IMR-90 (cell line): Measurements from ENCODE around the gene MAP1LC3C. TPM values are rescaled to one million over a fixed set of nuclear protein-coding genes. Genes with fewer than 3 reads are reported as not detected.

ENCODE experiments used
- ATAC-seq: fragments of 200-7000 bp; cut with Tn5 transposase; 2 replicates; pipeline ENCODE4 v1.9.1; 2020; ENCODE audit warnings: low read depth, mild to moderate bottlenecking, moderate library complexity
- BruUV-seq: library from RNA; stranded (reverse); fragments of 400-500 nt; replicated peaks from 2 replicates; lab custom pipeline; 2021; lab: Mats Ljungman, UMichigan
- CTCF ChIA-PET: fragments of 300-600 bp; formaldehyde crosslinking; extraction: SDS; loops from one replicate; lab custom pipeline; 2021; ENCODE audit warnings: antibody characterized with exemption; lab: Yijun Ruan, JAX
- POLR2A ChIA-PET: fragments of 300-600 bp; sonication (Branson Sonifier 250); formaldehyde crosslinking; loops from one replicate; lab custom pipeline; 2022; ENCODE audit warnings: antibody characterized with exemption; ENCODE audit not compliant: unreplicated experiment; lab: Charles Lee
- DNase-seq: peaks from one replicate; pipeline ENCODE4 v3.0.0; 2013
- H2AFZ ChIP-seq: replicated peaks from 2 replicates; pipeline ENCODE3; 2013; ENCODE audit warnings: low read length, mild to moderate bottlenecking; ENCODE audit not compliant: poor library complexity
- H2AK5ac ChIP-seq: 2 replicates; pipeline ENCODE4 v1.6.1; 2013; ENCODE audit warnings: low read depth, low read length, inconsistent platforms
- H2AK9ac ChIP-seq: replicated peaks from 2 replicates; pipeline ENCODE3; 2013; ENCODE audit warnings: mild to moderate bottlenecking, low read depth, low read length, moderate library complexity; ENCODE audit not compliant: poor library complexity
- H2BK120ac ChIP-seq: 2 replicates; pipeline ENCODE4 v1.6.1; 2013; ENCODE audit warnings: low read depth, low read length, inconsistent platforms
- H2BK15ac ChIP-seq: 3 replicates; pipeline ENCODE4 v1.6.1; 2013; ENCODE audit warnings: low read depth, low read length, inconsistent platforms
- H2BK20ac ChIP-seq: 2 replicates; pipeline ENCODE4 v1.6.1; 2013; ENCODE audit warnings: low read depth, mild to moderate bottlenecking, inconsistent platforms, low read length, moderate library complexity
- H2BK5ac ChIP-seq: 2 replicates; pipeline ENCODE4 v1.6.1; 2013; ENCODE audit warnings: mild to moderate bottlenecking, low read depth, low read length, inconsistent platforms; ENCODE audit not compliant: poor library complexity, severe bottlenecking
- H3K14ac ChIP-seq: replicated peaks from 2 replicates; pipeline ENCODE4 v1.6.1; 2013; ENCODE audit warnings: low read depth, low read length, inconsistent platforms
- H3K18ac ChIP-seq: 2 replicates; pipeline ENCODE4 v1.6.1; 2013; ENCODE audit warnings: low read depth, low read length, control low read depth
- H3K23ac ChIP-seq: 2 replicates; pipeline ENCODE4 v1.6.1; 2013; ENCODE audit warnings: low read depth, low read length, inconsistent platforms
- H3K27ac ChIP-seq: 2 replicates; pipeline ENCODE4 v1.5.1; 2013; ENCODE audit warnings: mild to moderate bottlenecking, control low read depth, low read length; ENCODE audit not compliant: insufficient read depth
- H3K27me3 ChIP-seq: 2 replicates; pipeline ENCODE4 v1.6.1; 2013; ENCODE audit warnings: low read length; ENCODE audit not compliant: control insufficient read depth, insufficient read depth
- H3K36me3 ChIP-seq: 2 replicates; pipeline ENCODE4 v1.6.1; 2013; ENCODE audit warnings: low read length, mixed read lengths; ENCODE audit not compliant: control insufficient read depth, insufficient read depth
- H3K4ac ChIP-seq: 2 replicates; pipeline ENCODE4 v1.6.1; 2013; ENCODE audit warnings: low read depth, low read length, inconsistent platforms
- H3K4me1 ChIP-seq: 2 replicates; pipeline ENCODE4 v1.6.1; 2013; ENCODE audit warnings: low read length, mixed read lengths; ENCODE audit not compliant: control insufficient read depth, insufficient read depth
- H3K4me2 ChIP-seq: 2 replicates; pipeline ENCODE4 v1.6.1; 2013; ENCODE audit warnings: low read depth, mild to moderate bottlenecking, control low read depth, low read length, moderate library complexity
- H3K4me3 ChIP-seq: 2 replicates; pipeline ENCODE4 v1.5.1; 2013; ENCODE audit warnings: low read depth, mild to moderate bottlenecking, control low read depth, low read length, moderate library complexity; ENCODE audit not compliant: insufficient read depth
- H3K56ac ChIP-seq: 2 replicates; pipeline ENCODE4 v1.6.1; 2013; ENCODE audit warnings: low read length, inconsistent platforms; ENCODE audit not compliant: insufficient read depth; ENCODE audit errors: extremely low read depth
- H3K79me1 ChIP-seq, 2 experiments: 2 replicates each; pipeline ENCODE4 v1.6.1; 2013; ENCODE audit warnings: low read length in 2 of 2, inconsistent platforms in 1 of 2, low read depth in 1 of 2
- H3K9ac ChIP-seq: 2 replicates; pipeline ENCODE4 v1.6.1; 2013; ENCODE audit warnings: low read depth, low read length, control low read depth
- H3K9me1 ChIP-seq: 2 replicates; pipeline ENCODE4 v1.6.1; 2013; ENCODE audit warnings: low read length, inconsistent platforms; ENCODE audit not compliant: insufficient read depth
- H3K9me3 ChIP-seq: 2 replicates; pipeline ENCODE4 v1.6.1; 2013; ENCODE audit warnings: low read length; ENCODE audit not compliant: control insufficient read depth, insufficient read depth
- H4K20me1 ChIP-seq: 2 replicates; pipeline ENCODE4 v1.6.1; 2013; ENCODE audit warnings: low read length, inconsistent platforms; ENCODE audit not compliant: insufficient read depth
- H4K5ac ChIP-seq: 2 replicates; pipeline ENCODE4 v1.6.1; 2013; ENCODE audit warnings: mild to moderate bottlenecking, low read depth, low read length, control low read depth
- H4K8ac ChIP-seq, 2 experiments: 2 replicates each; pipeline ENCODE4 v1.6.1; 2013; ENCODE audit warnings: low read depth in 2 of 2, low read length in 2 of 2, control low read depth in 1 of 2, inconsistent platforms in 1 of 2
- H4K91ac ChIP-seq: 2 replicates; pipeline ENCODE4 v1.6.1; 2013; ENCODE audit warnings: low read depth, low read length, inconsistent platforms; ENCODE audit not compliant: insufficient read depth
- CEBPB ChIP-seq: IDR thresholded peaks from 2 replicates; pipeline ENCODE4 v1.6.1; 2012; ENCODE audit warnings: low read depth, low read length, improper control_type of control experiment
- CHD1 ChIP-seq: IDR thresholded peaks from 2 replicates; pipeline ENCODE4 v1.6.1; 2012; ENCODE audit warnings: low read depth, low read length, improper control_type of control experiment
- MAFK ChIP-seq: IDR thresholded peaks from 2 replicates; pipeline ENCODE4 v1.6.1; 2012; ENCODE audit warnings: low read depth, low read length, improper control_type of control experiment
- RFX5 ChIP-seq: IDR thresholded peaks from 2 replicates; pipeline ENCODE4 v1.8.0; 2012; ENCODE audit warnings: low read depth, mild to moderate bottlenecking, low read length, moderate library complexity
- WGBS, 2 experiments: methylation state at CpG; one replicate each; pipeline versions ENCODE4 v1.1.5 to v1.1.7; 2013; ENCODE audit warnings: missing lambda C conversion rate in 2 of 2; ENCODE audit not compliant: insufficient read length in 1 of 2; ENCODE audit errors: extremely low coverage in 2 of 2; 5-methylcytosine and 5-hydroxymethylcytosine counted together
- dilution Hi-C: fragments of 300-500 bp; cut with HindIII; formaldehyde crosslinking; loops from one replicate; pipeline ENCODE4 v1.14.3; 2018; ENCODE audit warnings: low sequenced_read_pairs; ENCODE audit not compliant: unreplicated experiment
- in situ Hi-C: fragments of 300-500 bp; cut with MboI; formaldehyde crosslinking; loops from 3 replicates; pipeline ENCODE4 v1.14.3; 2019; ENCODE audit warnings: low sequenced_read_pairs, inconsistent platforms, mixed read lengths
- intact Hi-C: fragments of 100-400 bp; cut with micrococcal nuclease; formaldehyde crosslinking; loops from 2 replicates; pipeline ENCODE4 v1.10.0; 2022
- polyA plus RNA-seq, 3 experiments: library from polyadenylated mRNA; depleted of rRNA; stranded (reverse); fragments of >200 nt; gene quantifications; 2 replicates each; pipeline ENCODE4 v1.2.3, GENCODE V29; 2012; ENCODE audit warnings: low replicate concordance in 1 of 3
- total RNA-seq: library from RNA; depleted of rRNA; stranded (reverse); fragments of >200 nt; gene quantifications from 2 replicates; pipeline ENCODE4 v1.2.3, GENCODE V29; 2012
- TF ChIP-seq, protein P1 (sequence below): fragments of 150-350 bp; IDR thresholded peaks from 2 replicates; pipeline ENCODE4 v1.6.1; 2016; ENCODE audit warnings: low read depth, mild to moderate bottlenecking, low read length, moderate library complexity, borderline replicate concordance

Gene MAP1LC3C
- total and polyA plus RNA-seq, 2 of the 4 experiments (the other 2 are of a cell fraction): under 0.01 TPM; not detected in 1

DNA sequence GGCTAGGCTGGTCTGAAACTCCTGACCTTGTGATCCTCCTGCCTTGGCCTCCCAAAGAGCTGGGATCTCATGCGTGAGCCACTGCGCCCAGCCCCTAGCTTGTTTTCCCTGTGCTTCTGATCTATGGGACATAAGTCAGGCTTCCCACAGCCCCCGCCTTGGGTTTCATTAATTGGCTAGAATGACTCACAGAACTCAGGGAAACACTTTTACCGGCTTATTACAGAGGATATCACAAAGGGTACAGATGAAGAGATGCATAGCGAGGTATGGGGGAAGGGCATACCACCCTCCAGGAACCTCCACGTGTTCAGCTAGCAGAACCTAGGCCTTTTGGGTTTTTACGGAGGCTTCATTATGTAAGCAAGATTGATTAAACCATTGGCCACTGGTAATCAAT lies 1.5 kb upstream of the MAP1LC3C start:
- in situ Hi-C loops: no loop called here
- POLR2A ChIA-PET: no interaction called here
- Histone ChIP-seq H4K20me1 (no peaks in the 10 kb centered on the region), H2BK15ac (no peak overlapping the region), H3K4me3 (no peak overlapping the region), H2BK20ac (no peak overlapping the region), H3K4me1 (no peaks in the 10 kb centered on the region), H3K9me3 (no peaks in the 10 kb centered on the region), H2BK5ac (no peak overlapping the region), H3K23ac (no peak overlapping the region), H3K4ac (no peak overlapping the region), H4K8ac (no peak overlapping the region), H3K4me2 (no peak overlapping the region), H2AK5ac (no peak overlapping the region), H3K56ac (no peak overlapping the region), H3K27me3 (no peaks in the 10 kb centered on the region), H2AFZ (no peak overlapping the region), H3K36me3 (no peaks in the 10 kb centered on the region), H3K79me1 (no peaks in the 10 kb centered on the region), H3K9me1 (no peaks in the 10 kb centered on the region), H3K18ac (no peak overlapping the region), H3K27ac (no peak overlapping the region), H3K14ac (no peak overlapping the region), H2BK120ac (no peak overlapping the region), H4K5ac (no peak overlapping the region), H2AK9ac (no peak overlapping the region), H3K9ac (no peak overlapping the region), H4K91ac (no peak overlapping the region)
- intact Hi-C loops: no loop called here
- WGBS, 2 experiments: 100% methylated on average over 2 of the region's 7 CpGs; no CpG with 5 or more reads in 1 of the 2 experiments
- ATAC-seq (no peak), DNase-seq (no peak)
- dilution Hi-C loops: no loop called here
- CTCF ChIA-PET: no interaction called here
- BruUV-seq: no TSS peak
- TF ChIP-seq, protein P1, sequence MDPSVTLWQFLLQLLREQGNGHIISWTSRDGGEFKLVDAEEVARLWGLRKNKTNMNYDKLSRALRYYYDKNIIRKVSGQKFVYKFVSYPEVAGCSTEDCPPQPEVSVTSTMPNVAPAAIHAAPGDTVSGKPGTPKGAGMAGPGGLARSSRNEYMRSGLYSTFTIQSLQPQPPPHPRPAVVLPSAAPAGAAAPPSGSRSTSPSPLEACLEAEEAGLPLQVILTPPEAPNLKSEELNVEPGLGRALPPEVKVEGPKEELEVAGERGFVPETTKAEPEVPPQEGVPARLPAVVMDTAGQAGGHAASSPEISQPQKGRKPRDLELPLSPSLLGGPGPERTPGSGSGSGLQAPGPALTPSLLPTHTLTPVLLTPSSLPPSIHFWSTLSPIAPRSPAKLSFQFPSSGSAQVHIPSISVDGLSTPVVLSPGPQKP: no peak
- TF ChIP-seq CEBPB: no peak
- no peak for TF ChIP-seq CHD1
- no peak for TF ChIP-seq RFX5
- TF ChIP-seq MAFK: no peak
